HG03025 (cell line): ENCODE measurements around the gene RND2.

Source experiments
- ATAC-seq: cut with Tn5 transposase; IDR thresholded peaks from one replicate; pipeline ENCODE4 v1.9.1; 2021; ENCODE audit warnings: mild to moderate bottlenecking, moderate library complexity; ENCODE audit not compliant: unreplicated experiment, low FRiP score

The RND2 gene

DNA sequence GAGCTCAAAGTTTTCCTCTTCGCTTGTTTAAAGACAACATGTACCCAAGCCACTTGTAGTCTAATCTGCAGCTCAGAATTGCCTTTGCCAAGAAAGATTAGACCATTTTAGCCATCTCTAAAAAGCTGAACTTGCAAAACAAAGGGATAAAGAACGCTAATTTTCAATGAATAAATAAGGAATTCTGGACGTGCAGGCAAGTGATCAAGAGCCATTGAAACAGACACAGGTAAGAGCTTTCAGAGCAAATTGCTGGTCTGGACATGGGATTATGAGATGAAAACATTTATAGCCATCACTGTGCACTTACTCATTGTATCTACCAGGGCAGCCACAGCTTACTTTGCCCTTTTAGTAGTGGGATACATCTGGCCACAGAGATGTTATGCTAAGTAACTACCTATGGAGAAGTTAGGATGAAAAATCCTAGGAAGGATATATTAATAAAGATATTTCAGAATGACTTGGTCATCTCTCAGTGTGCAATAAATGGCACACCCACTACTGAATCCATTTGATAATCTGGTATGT, 44.4 kb downstream of the RND2 start:
- ATAC-seq = no peak

DNA sequence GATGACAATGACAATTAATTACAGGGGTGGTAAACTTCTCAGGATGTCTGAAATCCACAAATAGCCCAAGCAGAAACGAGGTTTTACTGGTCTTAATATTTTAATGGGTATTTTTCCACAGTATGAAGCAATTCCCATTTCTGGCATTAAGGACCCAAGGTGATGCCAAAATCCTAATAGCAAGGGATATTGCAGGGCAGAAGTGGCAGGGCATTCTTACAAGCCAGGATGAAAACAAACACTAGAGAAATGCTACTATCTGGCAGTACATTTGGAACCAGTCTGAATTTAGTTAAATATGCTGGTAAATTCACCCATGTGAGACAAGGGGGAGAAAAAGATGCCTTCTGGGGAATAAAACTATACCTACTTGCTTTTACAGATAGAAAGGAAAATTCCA, 45.2 kb downstream of the RND2 start:
- ATAC-seq = no peak

DNA sequence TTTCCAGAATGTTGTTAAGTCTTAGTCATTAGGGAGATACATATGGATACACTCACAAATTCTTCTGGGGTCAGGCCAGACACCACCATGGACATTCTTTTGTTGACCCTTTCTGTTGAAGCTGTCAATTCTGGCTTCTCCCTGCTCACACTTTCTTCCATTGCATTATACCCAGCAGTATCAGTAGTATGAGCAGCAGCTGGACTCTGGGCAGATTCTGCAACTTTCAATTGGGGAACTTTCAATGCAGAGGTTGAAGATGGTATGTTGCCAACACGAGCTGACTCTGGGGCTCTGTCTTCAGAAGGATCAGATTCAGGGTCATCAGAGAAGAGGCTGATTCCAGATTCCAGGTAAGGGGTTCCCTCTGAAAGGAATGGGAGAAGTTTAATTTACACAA, 45.8 kb downstream of the RND2 start:
- no peak for ATAC-seq

DNA sequence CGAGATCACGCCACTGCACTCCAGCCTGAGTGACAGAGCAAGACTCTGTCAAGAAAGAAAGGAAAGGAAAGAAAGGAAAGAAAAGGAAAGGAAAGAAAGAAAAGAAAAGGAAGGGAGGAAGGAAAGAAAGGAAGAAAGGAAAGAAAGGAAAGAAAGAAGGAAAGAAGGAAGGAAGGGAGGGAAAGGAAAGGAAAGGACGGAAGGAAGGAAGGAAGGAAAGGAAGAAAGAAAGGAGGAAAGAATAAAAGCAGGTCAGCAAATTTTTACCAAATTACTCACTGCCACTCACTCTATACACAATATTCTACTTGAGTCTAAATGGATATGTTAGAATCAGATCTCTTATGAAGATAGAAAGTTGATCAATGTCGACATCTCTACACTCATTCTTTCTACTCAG, 49.8 kb downstream of the RND2 start:
- no peak for ATAC-seq

DNA sequence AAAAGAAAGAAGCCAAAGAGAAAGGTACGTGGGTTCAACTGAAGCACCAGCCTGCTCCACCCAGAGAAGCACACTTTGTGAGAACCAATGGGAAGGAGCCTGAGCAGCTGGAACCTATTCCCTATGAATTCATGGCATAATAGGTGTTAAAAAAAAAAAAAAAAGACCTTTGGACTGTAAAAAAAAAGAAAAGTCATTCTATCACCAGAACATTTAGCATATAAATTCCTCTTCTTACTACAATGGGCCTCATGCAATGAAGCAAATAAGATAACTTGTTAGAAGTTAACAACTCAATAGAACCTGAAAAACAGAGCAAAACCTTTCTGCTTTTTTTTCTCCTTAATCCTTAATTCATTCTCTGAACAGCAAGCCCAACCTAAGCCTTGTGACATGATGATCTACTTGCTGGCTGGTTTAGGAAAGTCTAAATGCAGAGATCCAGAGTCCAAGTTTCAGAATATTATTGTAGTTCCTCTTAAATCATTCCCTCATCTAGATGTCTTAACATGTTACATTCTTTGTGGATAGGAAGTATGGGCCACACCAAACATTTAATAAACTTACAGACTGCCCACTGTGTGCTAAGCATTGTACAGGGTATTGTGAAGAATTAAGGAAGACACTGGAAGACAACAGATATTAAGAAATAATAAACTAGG, 54.7 kb downstream of the RND2 start:
- ATAC-seq = no peak
